ENCODE results near the gene TMEM198. TPM values are rescaled to one million over a fixed set of nuclear protein-coding genes. Genes with fewer than 3 reads are reported as not detected.

Gene TMEM198
- total and polyA plus RNA-seq, 2 donors (not counting 1 experiment from before 2014, with no cell fraction given) = 0.39 to 1.1 TPM

DNA sequence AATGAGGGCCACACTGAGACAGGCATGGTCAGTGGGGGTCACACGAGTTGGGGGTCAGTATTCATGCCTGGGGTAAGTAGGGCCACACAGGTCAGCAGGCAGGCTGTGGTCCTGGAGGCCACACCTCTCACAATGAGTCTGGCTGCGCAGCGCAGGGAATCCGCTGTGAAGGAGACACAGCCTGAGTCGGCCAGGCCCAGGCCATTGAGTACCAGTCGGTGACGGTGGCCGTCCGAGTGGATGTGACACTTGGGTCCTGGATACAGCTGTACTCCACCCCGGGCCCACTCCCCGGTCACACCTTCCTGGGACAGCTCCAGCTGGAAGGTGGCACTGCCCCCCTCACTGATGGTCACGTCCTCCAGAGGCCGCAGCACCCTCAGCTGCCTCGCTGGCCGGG is 10.5 kb downstream of the TMEM198 start:
- no peak overlapping the region for H3K9ac ChIP-seq (ENCODE audit: low read length)
- no peak for DNase-seq
- 95% methylated on average over 13 of the region's 15 CpGs for WGBS (ENCODE audit: insufficient coverage)
- peaks cover 0 to 68% (median 23%) of the 10 kb centered on the region in 4 experiments for H3K27me3 ChIP-seq (replicated peaks in 1 of 4; ENCODE audit: control extremely low read depth in 1 of 4, control insufficient read depth in 3 of 4, insufficient read depth in 4 of 4, low read length in 3 of 4)
- ChIA-PET POLR2A (no interaction called here), CTCF (interaction anchor here (0.7 kb wide), 1 partner anchor 11 kb away, joined by 3 read pairs; the partner anchor contains the start of genes CHPF and TMEM198)
- H2AFZ ChIP-seq (ENCODE audit: insufficient read depth, low read depth, low read length, poor library complexity, severe bottlenecking) = no peak overlapping the region
- no peak for ATAC-seq (ENCODE audit: low read depth)
- H3K9me3 Mint-ChIP-seq (ENCODE audit: insufficient read depth) = no peaks in the 10 kb centered on the region
- no peaks in the 10 kb centered on the region for H3K36me3 ChIP-seq (replicated peaks in 1 of 2; ENCODE audit: control extremely low read depth in 1 of 2, control insufficient read depth in 1 of 2, extremely low read depth in 1 of 2, insufficient read depth in 2 of 2, low read length in 1 of 2)
- peaks cover 0 to 34% (median 0%) of the 10 kb centered on the region in 3 donors for H3K9me3 ChIP-seq (ENCODE audit: control extremely low read depth in 1 of 3, control insufficient read depth in 2 of 3, insufficient read depth in 1 of 3, low read length in 2 of 3)
- TF ChIP-seq, protein P1, sequence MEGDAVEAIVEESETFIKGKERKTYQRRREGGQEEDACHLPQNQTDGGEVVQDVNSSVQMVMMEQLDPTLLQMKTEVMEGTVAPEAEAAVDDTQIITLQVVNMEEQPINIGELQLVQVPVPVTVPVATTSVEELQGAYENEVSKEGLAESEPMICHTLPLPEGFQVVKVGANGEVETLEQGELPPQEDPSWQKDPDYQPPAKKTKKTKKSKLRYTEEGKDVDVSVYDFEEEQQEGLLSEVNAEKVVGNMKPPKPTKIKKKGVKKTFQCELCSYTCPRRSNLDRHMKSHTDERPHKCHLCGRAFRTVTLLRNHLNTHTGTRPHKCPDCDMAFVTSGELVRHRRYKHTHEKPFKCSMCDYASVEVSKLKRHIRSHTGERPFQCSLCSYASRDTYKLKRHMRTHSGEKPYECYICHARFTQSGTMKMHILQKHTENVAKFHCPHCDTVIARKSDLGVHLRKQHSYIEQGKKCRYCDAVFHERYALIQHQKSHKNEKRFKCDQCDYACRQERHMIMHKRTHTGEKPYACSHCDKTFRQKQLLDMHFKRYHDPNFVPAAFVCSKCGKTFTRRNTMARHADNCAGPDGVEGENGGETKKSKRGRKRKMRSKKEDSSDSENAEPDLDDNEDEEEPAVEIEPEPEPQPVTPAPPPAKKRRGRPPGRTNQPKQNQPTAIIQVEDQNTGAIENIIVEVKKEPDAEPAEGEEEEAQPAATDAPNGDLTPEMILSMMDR (IDR thresholded peaks at IDR 0.05) = no peak
- no peak for TF ChIP-seq EZH2 (IDR thresholded peaks at IDR 0.05; ENCODE audit: borderline replicate concordance, insufficient read depth, low read depth, low read length, poor library complexity, severe bottlenecking)
- intact Hi-C loops (cut with micrococcal nuclease) = no loop called here
- no peak overlapping the region for H3K27ac Mint-ChIP-seq
- no peaks in the 10 kb centered on the region for H4K20me1 ChIP-seq (ENCODE audit: control insufficient read depth, insufficient read depth, low read length, poor library complexity, severe bottlenecking)
- peaks cover 14% of the 10 kb centered on the region for H3K4me1 Mint-ChIP-seq
- H3K4me2 ChIP-seq (replicated peaks; ENCODE audit: low read depth, low read length, poor library complexity, severe bottlenecking) = no peak overlapping the region
- H3K27ac ChIP-seq (ENCODE audit: low read length in 2 of 2) = no peak overlapping the region
- peaks cover 43% of the 10 kb centered on the region for H3K27me3 Mint-ChIP-seq
- H3K4me1 ChIP-seq (ENCODE audit: control insufficient read depth in 2 of 2, insufficient read depth in 2 of 2, low read length in 2 of 2) = peaks cover 20 to 30% of the 10 kb centered on the region in 2 donors
- H3K4me3 ChIP-seq (ENCODE audit: control extremely low read depth in 1 of 5, extremely low read depth in 1 of 5, insufficient read depth in 1 of 5, low read depth in 2 of 5, low read length in 4 of 5) = no peak overlapping the region
- peak overlapping the region; percentile 19 for H3K4me3 Mint-ChIP-seq
- no peaks in the 10 kb centered on the region for H3K79me2 ChIP-seq (ENCODE audit: control insufficient read depth, insufficient read depth, low read length)

DNA sequence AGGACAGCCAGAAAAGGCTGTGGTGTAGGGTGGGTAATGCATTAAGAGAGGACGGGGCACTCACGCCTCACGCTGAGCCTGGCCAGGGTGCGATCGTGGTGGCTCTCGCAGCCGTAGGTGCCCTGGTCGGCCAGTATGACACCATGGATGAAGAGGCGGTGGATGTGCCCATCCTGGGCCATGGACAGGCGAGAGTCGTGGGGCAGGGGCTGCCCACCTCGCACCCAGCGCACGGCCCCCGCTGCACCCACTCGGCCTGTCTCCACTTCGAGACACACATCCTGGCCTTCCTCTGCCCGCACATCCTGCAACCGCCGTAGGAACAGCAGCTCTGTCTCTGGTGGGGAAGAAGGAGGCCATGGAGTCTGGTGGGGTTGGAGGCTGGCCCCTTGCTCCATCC is 12.1 kb downstream of the TMEM198 start:
- WGBS (ENCODE audit: insufficient coverage) = 97% methylated on average over 20 of the region's 20 CpGs
- peaks cover 20 to 27% of the 10 kb centered on the region in 2 donors for H3K4me1 ChIP-seq (ENCODE audit: control insufficient read depth in 2 of 2, insufficient read depth in 2 of 2, low read length in 2 of 2)
- H2AFZ ChIP-seq (ENCODE audit: insufficient read depth, low read depth, low read length, poor library complexity, severe bottlenecking) = no peak overlapping the region
- H3K9ac ChIP-seq (ENCODE audit: low read length) = no peak overlapping the region
- H3K36me3 ChIP-seq (replicated peaks in 1 of 2; ENCODE audit: control extremely low read depth in 1 of 2, control insufficient read depth in 1 of 2, extremely low read depth in 1 of 2, insufficient read depth in 2 of 2, low read length in 1 of 2) = no peaks in the 10 kb centered on the region
- intact Hi-C loops (cut with micrococcal nuclease) = no loop called here
- TF ChIP-seq, protein P1 (IDR thresholded peaks at IDR 0.05) = no peak
- TF ChIP-seq EZH2 (IDR thresholded peaks at IDR 0.05; ENCODE audit: borderline replicate concordance, insufficient read depth, low read depth, low read length, poor library complexity, severe bottlenecking) = no peak
- H3K79me2 ChIP-seq (ENCODE audit: control insufficient read depth, insufficient read depth, low read length) = no peaks in the 10 kb centered on the region
- no peak overlapping the region for H3K27ac Mint-ChIP-seq
- ATAC-seq (ENCODE audit: low read depth) (no peak), DNase-seq (no peak)
- POLR2A ChIA-PET = no interaction called here
- CTCF ChIA-PET = interaction anchor here (0.7 kb wide), 1 partner anchor 106 kb away, joined by 3 read pairs; no protein-coding TSS in a partner anchor
- peaks cover 0 to 30% (median 0%) of the 10 kb centered on the region in 3 donors for H3K9me3 ChIP-seq (ENCODE audit: control extremely low read depth in 1 of 3, control insufficient read depth in 2 of 3, insufficient read depth in 1 of 3, low read length in 2 of 3)
- no peak overlapping the region for H3K4me3 ChIP-seq (ENCODE audit: control extremely low read depth in 1 of 5, extremely low read depth in 1 of 5, insufficient read depth in 1 of 5, low read depth in 2 of 5, low read length in 4 of 5)
- no peak overlapping the region for H3K27ac ChIP-seq (ENCODE audit: low read length in 2 of 2)
- H3K4me3 Mint-ChIP-seq = no peak overlapping the region
- H3K4me1 Mint-ChIP-seq = peaks cover 12% of the 10 kb centered on the region
- H3K27me3 ChIP-seq (replicated peaks in 1 of 4; ENCODE audit: control extremely low read depth in 1 of 4, control insufficient read depth in 3 of 4, insufficient read depth in 4 of 4, low read length in 3 of 4) = peaks cover 0 to 56% (median 21%) of the 10 kb centered on the region in 4 experiments
- H4K20me1 ChIP-seq (ENCODE audit: control insufficient read depth, insufficient read depth, low read length, poor library complexity, severe bottlenecking) = no peaks in the 10 kb centered on the region
- no peaks in the 10 kb centered on the region for H3K9me3 Mint-ChIP-seq (ENCODE audit: insufficient read depth)
- peaks cover 41% of the 10 kb centered on the region for H3K27me3 Mint-ChIP-seq
- no peak overlapping the region for H3K4me2 ChIP-seq (replicated peaks; ENCODE audit: low read depth, low read length, poor library complexity, severe bottlenecking)

Measured in B cell (primary cell).